B cell (primary cell): ENCODE data around the gene SHISA2. TPM values are rescaled to one million over a fixed set of nuclear protein-coding genes. Genes with fewer than 3 reads are reported as not detected.

Source experiments
- ATAC-seq: fragments of 200-7000 bp; cut with Tn5 transposase; one replicate; pipeline ENCODE4 v1.10.0; 2021; ENCODE audit warnings: low read depth, mild to moderate bottlenecking, moderate number of reproducible peaks, moderate library complexity
- CTCF ChIA-PET: fragments of 350-600 bp; sonication (Branson Sonifier 250); formaldehyde crosslinking; loops from one replicate; lab custom pipeline; 2021; ENCODE audit warnings: antibody characterized with exemption, inconsistent platforms; lab: Charles Lee
- POLR2A ChIA-PET: fragments of 350-600 bp; sonication (Branson Sonifier 250); formaldehyde crosslinking; loops from one replicate; lab custom pipeline; 2021; ENCODE audit warnings: antibody characterized with exemption; lab: Charles Lee
- DNase-seq: peaks from one replicate; pipeline ENCODE4 v3.0.0; 2013
- H2AFZ ChIP-seq: 2 replicates; pipeline ENCODE4 v1.6.1; 2012; ENCODE audit warnings: mild to moderate bottlenecking, low read depth, low read length; ENCODE audit not compliant: insufficient read depth, poor library complexity, severe bottlenecking
- H3K27ac ChIP-seq, 2 donors: 1 replicate in 1 of 2; 2 replicates in 1 of 2; pipeline ENCODE4 v1.5.1; 2012 to 2013; ENCODE audit warnings: low read length in 2 of 2, mild to moderate bottlenecking in 2 of 2, moderate library complexity in 1 of 2
- H3K27me3 ChIP-seq, 4 experiments: fragments of 200-600 bp in 1 of 4; sonication (generic) in 1 of 4; replicated peaks in 1 of 4; 1 replicate in 2 of 4; 2 replicates in 2 of 4; pipeline versions ENCODE4 v1.6.1 to v1.7.0; 2013 to 2016; ENCODE audit warnings: low read length in 3 of 4, mild to moderate bottlenecking in 2 of 4, mixed read lengths in 1 of 4, moderate library complexity in 1 of 4; ENCODE audit not compliant: insufficient read depth in 4 of 4, control insufficient read depth in 3 of 4; ENCODE audit errors: control extremely low read depth in 1 of 4
- H3K36me3 ChIP-seq, 2 experiments: replicated peaks in 1 of 2; 1 replicate in 1 of 2; 2 replicates in 1 of 2; pipeline versions ENCODE4 v1.6.1 to v1.7.1; 2013; ENCODE audit warnings: low read length in 1 of 2; ENCODE audit not compliant: insufficient read depth in 2 of 2, control insufficient read depth in 1 of 2; ENCODE audit errors: control extremely low read depth in 1 of 2, extremely low read depth in 1 of 2
- H3K4me1 ChIP-seq, 2 donors: fragments of 200-600 bp in 1 of 2; sonication (generic) in 1 of 2; 1 replicate in 1 of 2; 2 replicates in 1 of 2; pipeline versions ENCODE4 v1.5.1 to v1.6.1; 2013 to 2017; ENCODE audit warnings: low read length in 2 of 2; ENCODE audit not compliant: control insufficient read depth in 2 of 2, insufficient read depth in 2 of 2
- H3K4me2 ChIP-seq: replicated peaks from 2 replicates; pipeline ENCODE3; 2012; ENCODE audit warnings: mild to moderate bottlenecking, low read depth, low read length; ENCODE audit not compliant: poor library complexity, severe bottlenecking
- H3K4me3 ChIP-seq, 5 experiments: fragments of 200-600 bp in 1 of 5; sonication (generic) in 1 of 5; 1 replicate in 3 of 5; 2 replicates in 2 of 5; pipeline versions ENCODE4 v1.5.1 to v1.7.0; 2011 to 2016; ENCODE audit warnings: low read length in 4 of 5, mild to moderate bottlenecking in 4 of 5, low read depth in 2 of 5, control low read depth in 1 of 5, moderate library complexity in 1 of 5; ENCODE audit not compliant: insufficient read depth in 1 of 5; ENCODE audit errors: control extremely low read depth in 1 of 5, extremely low read depth in 1 of 5
- H3K79me2 ChIP-seq: fragments of 200-600 bp; sonication (generic); one replicate; pipeline ENCODE4 v1.6.0; 2016; ENCODE audit warnings: low read length; ENCODE audit not compliant: control insufficient read depth, insufficient read depth
- H3K9ac ChIP-seq: fragments of 200-600 bp; sonication (generic); 2 replicates; pipeline ENCODE4 v1.6.1; 2017; ENCODE audit warnings: mild to moderate bottlenecking, low read length, moderate library complexity
- H3K9me3 ChIP-seq, 3 donors: one replicate each; pipeline versions ENCODE4 v1.6.1 to v1.7.1; 2013; ENCODE audit warnings: low read length in 2 of 3; ENCODE audit not compliant: control insufficient read depth in 2 of 3, insufficient read depth in 1 of 3; ENCODE audit errors: control extremely low read depth in 1 of 3
- H4K20me1 ChIP-seq: 2 replicates; pipeline ENCODE4 v1.6.0; 2012; ENCODE audit warnings: mild to moderate bottlenecking, low read length; ENCODE audit not compliant: insufficient read depth, control insufficient read depth, poor library complexity, severe bottlenecking
- H3K27ac Mint-ChIP-seq: one replicate; pipeline ENCODE4 v1.8.0; 2021; ENCODE audit warnings: mixed read lengths
- H3K27me3 Mint-ChIP-seq: one replicate; pipeline ENCODE4 v1.8.0; 2021; ENCODE audit warnings: mixed read lengths
- H3K4me1 Mint-ChIP-seq: one replicate; pipeline ENCODE4 v1.8.0; 2021; ENCODE audit warnings: mixed read lengths
- H3K4me3 Mint-ChIP-seq: one replicate; pipeline ENCODE4 v1.8.0; 2021; ENCODE audit warnings: mixed read lengths
- H3K9me3 Mint-ChIP-seq: one replicate; pipeline ENCODE4 v1.8.0; 2022; ENCODE audit warnings: mixed read lengths; ENCODE audit not compliant: insufficient read depth
- CTCF ChIP-seq: fragments of 200-600 bp; IDR thresholded peaks from one replicate; pipeline ENCODE4 v1.8.0; 2022; ENCODE audit warnings: antibody characterized with exemption, mild to moderate bottlenecking
- EZH2 ChIP-seq: IDR thresholded peaks from 2 replicates; pipeline ENCODE4 v1.6.1; 2012; ENCODE audit warnings: borderline replicate concordance, low read depth, mild to moderate bottlenecking, moderate library complexity, low read length; ENCODE audit not compliant: insufficient read depth, poor library complexity, severe bottlenecking
- WGBS: methylation state at CpG from one replicate; pipeline ENCODE4 v1.1.5; 2013; ENCODE audit warnings: missing lambda C conversion rate; ENCODE audit not compliant: insufficient coverage; 5-methylcytosine and 5-hydroxymethylcytosine counted together
- intact Hi-C: fragments of 100-400 bp; cut with micrococcal nuclease; formaldehyde crosslinking; loops from one replicate; pipeline ENCODE4 v1.10.0; 2022
- polyA plus RNA-seq: library from polyadenylated mRNA; depleted of rRNA; stranded (reverse); fragments of >200 nt; gene quantifications from 2 replicates; pipeline ENCODE4 v1.2.3, GENCODE V29; 2012
- total RNA-seq, 2 donors: library from RNA; stranded (reverse); fragments of 120-200 nt in 1 of 2; gene quantifications; 1 replicate in 1 of 2; 2 replicates in 1 of 2; pipeline versions ENCODE4 v1.2.3 to v1.2.4, GENCODE V29; 2013 to 2022

SHISA2 gene
- total and polyA plus RNA-seq, 2 donors (not counting 1 experiment from before 2014, with no cell fraction given): 0.03 TPM; not detected in 1

- H3K4me2 ChIP-seq: no peak overlapping the region
- intact Hi-C loops: no loop called here
- CTCF ChIA-PET: no interaction called here
- peaks cover 0 to 45% (median 25%) of the 10 kb centered on the region in 4 experiments for H3K27me3 ChIP-seq
- no peaks in the 10 kb centered on the region for H3K79me2 ChIP-seq
- DNase-seq (no peak), ATAC-seq (no peak)
- no peaks in the 10 kb centered on the region for H3K9me3 Mint-ChIP-seq
- no peak overlapping the region for H3K4me3 ChIP-seq
- H3K9ac ChIP-seq: no peak overlapping the region
- POLR2A ChIA-PET: no interaction called here
- H3K36me3 ChIP-seq: no peaks in the 10 kb centered on the region
- H3K4me1 ChIP-seq: peaks cover 5 to 18% of the 10 kb centered on the region in 2 donors
- no peaks in the 10 kb centered on the region for H4K20me1 ChIP-seq
- no CpG with 5 or more reads among the region's 4 CpGs for WGBS
- H3K27me3 Mint-ChIP-seq: peaks cover 36% of the 10 kb centered on the region
- H3K4me1 Mint-ChIP-seq: peaks cover 8% of the 10 kb centered on the region
- peaks cover 0 to 11% (median 0%) of the 10 kb centered on the region in 3 donors for H3K9me3 ChIP-seq
- no peak for TF ChIP-seq CTCF
- TF ChIP-seq EZH2: no peak
- H2AFZ ChIP-seq: no peak overlapping the region
- no peak overlapping the region for H3K27ac Mint-ChIP-seq
- no peak overlapping the region for H3K4me3 Mint-ChIP-seq
- H3K27ac ChIP-seq: no peak overlapping the region
Observed at GRCh38 chr13:26048741-26049140, 3.1 kb downstream of the SHISA2 start.

- no peaks in the 10 kb centered on the region for H4K20me1 ChIP-seq
- peaks cover 0 to 37% (median 17%) of the 10 kb centered on the region in 4 experiments for H3K27me3 ChIP-seq
- H3K4me1 ChIP-seq: peaks cover 5 to 15% of the 10 kb centered on the region in 2 donors
- Mint-ChIP-seq H3K4me1 (peaks cover 3% of the 10 kb centered on the region), H3K27me3 (peaks cover 21% of the 10 kb centered on the region), H3K9me3 (no peaks in the 10 kb centered on the region), H3K4me3 (no peak overlapping the region), H3K27ac (no peak overlapping the region)
- H3K36me3 ChIP-seq: no peaks in the 10 kb centered on the region
- H3K27ac ChIP-seq: no peak overlapping the region
- ChIA-PET POLR2A (no interaction called here), CTCF (no interaction called here)
- 97% methylated on average over 3 of the region's 4 CpGs for WGBS
- intact Hi-C loops: no loop called here
- H3K79me2 ChIP-seq: no peaks in the 10 kb centered on the region
- ATAC-seq (no peak), DNase-seq (no peak)
- H2AFZ ChIP-seq: no peak overlapping the region
- H3K4me2 ChIP-seq: no peak overlapping the region
- no peak for TF ChIP-seq EZH2
- TF ChIP-seq CTCF: no peak
- no peak overlapping the region for H3K4me3 ChIP-seq
- peaks cover 0 to 11% (median 0%) of the 10 kb centered on the region in 3 donors for H3K9me3 ChIP-seq
- no peak overlapping the region for H3K9ac ChIP-seq
Observed at GRCh38 chr13:26047040-26047439, 4.8 kb downstream of the SHISA2 start.
